ENCODE measurements around the gene UNC93B1.

DNA sequence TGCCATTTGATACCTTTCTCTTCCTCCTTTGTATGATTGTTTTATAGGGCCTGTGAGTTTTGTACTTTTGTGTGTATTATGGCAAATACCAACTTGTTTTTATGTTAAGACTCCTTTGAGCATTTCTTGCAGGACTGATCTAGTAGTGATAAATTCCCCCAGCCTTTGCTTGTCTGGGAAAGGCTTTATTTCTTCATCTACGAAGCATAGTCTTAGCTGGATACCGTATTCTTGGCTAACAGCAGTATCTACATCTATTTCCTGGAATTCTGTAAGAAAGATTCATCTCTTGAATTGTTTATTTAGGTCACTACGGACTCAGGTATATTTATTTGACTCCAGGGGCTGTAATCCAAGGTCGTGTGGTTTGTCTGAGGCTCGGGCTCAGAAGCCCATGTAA, 20.6 kb upstream of the UNC93B1 start:
- TF ChIP-seq CTCF (IDR thresholded peaks at IDR 0.05) (no peak), POLR2A (IDR thresholded peaks at IDR 0.05; ENCODE audit: low read depth) (no peak)

All from esophagus muscularis mucosa (tissue), 3 donors.